Measurements from ENCODE around the gene FAM76B. TPM values are rescaled to one million over a fixed set of nuclear protein-coding genes. Genes with fewer than 3 reads are reported as not detected.
A peak's percentile ranks its signal among the peaks of the same experiment; 100 is the strongest.

FAM76B gene
- total and polyA plus RNA-seq, 2 of the 13 experiments (the other 11 are each of a cell fraction or from before 2014, with no cell fraction given): 20.2 to 24.2 TPM

GRCh38 chr11:95790123-95790932, 746 bp upstream of the FAM76B start, which contains the start of gene CEP57 (continued):
- TF ChIP-seq SOX6 (IDR thresholded peaks at IDR 0.05): no peak
- TF ChIP-seq SOX6 (CRISPR knock-in tag; IDR thresholded peaks at IDR 0.05): 0 out of 2 replicates have a peak, but pooled peaks have one; percentile 4
- no peak for TF ChIP-seq HNRNPUL1 (IDR thresholded peaks at IDR 0.05; ENCODE audit: low read depth, low read length)
- TF ChIP-seq ZMYM3 (CRISPR knock-in tag; IDR thresholded peaks at IDR 0.05): no peak
- TF ChIP-seq ZBTB3 (CRISPR knock-in tag; IDR thresholded peaks at IDR 0.05; ENCODE audit: borderline replicate concordance, low read depth): no peak
- TF ChIP-seq DMAP1 (CRISPR knock-in tag; IDR thresholded peaks at IDR 0.05): peak; percentile 25; the same call in 1 of the 2 replicates
- TF ChIP-seq, protein P1, sequence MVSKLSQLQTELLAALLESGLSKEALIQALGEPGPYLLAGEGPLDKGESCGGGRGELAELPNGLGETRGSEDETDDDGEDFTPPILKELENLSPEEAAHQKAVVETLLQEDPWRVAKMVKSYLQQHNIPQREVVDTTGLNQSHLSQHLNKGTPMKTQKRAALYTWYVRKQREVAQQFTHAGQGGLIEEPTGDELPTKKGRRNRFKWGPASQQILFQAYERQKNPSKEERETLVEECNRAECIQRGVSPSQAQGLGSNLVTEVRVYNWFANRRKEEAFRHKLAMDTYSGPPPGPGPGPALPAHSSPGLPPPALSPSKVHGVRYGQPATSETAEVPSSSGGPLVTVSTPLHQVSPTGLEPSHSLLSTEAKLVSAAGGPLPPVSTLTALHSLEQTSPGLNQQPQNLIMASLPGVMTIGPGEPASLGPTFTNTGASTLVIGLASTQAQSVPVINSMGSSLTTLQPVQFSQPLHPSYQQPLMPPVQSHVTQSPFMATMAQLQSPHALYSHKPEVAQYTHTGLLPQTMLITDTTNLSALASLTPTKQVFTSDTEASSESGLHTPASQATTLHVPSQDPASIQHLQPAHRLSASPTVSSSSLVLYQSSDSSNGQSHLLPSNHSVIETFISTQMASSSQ (IDR thresholded peaks at IDR 0.05; ENCODE audit: low read depth): peak; percentile 12; the same call in 1 of the 2 replicates
- TF ChIP-seq, protein P1 (CRISPR knock-in tag; IDR thresholded peaks at IDR 0.05; ENCODE audit: borderline replicate concordance): 0 out of 2 replicates have a peak, but pooled peaks have one; percentile 15
- no peak for TF ChIP-seq FOXC1 (CRISPR knock-in tag; IDR thresholded peaks at IDR 0.05; ENCODE audit: borderline replicate concordance)
- TF ChIP-seq ZNF790 (CRISPR knock-in tag; IDR thresholded peaks at IDR 0.05; ENCODE audit: borderline replicate concordance): 0 out of 2 replicates have a peak, but pooled peaks have one; percentile 46
- TF ChIP-seq, protein P2, sequence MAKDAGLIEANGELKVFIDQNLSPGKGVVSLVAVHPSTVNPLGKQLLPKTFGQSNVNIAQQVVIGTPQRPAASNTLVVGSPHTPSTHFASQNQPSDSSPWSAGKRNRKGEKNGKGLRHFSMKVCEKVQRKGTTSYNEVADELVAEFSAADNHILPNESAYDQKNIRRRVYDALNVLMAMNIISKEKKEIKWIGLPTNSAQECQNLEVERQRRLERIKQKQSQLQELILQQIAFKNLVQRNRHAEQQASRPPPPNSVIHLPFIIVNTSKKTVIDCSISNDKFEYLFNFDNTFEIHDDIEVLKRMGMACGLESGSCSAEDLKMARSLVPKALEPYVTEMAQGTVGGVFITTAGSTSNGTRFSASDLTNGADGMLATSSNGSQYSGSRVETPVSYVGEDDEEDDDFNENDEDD (CRISPR knock-in tag; IDR thresholded peaks at IDR 0.05; ENCODE audit: borderline replicate concordance): no peak
- no peak for TF ChIP-seq PHB2 (IDR thresholded peaks at IDR 0.05; ENCODE audit: partially characterized antibody)
- TF ChIP-seq ASH2L (IDR thresholded peaks at IDR 0.05; ENCODE audit: insufficient read length, low read depth, low read length): peak; percentile 85
- no peak for TF ChIP-seq CAMTA2 (CRISPR knock-in tag; IDR thresholded peaks at IDR 0.05; ENCODE audit: borderline replicate concordance)
- TF ChIP-seq XRCC5 (optimal IDR thresholded peaks at IDR 0.05; ENCODE audit: low read length): no peak
- no peak for TF ChIP-seq ZNF644 (CRISPR knock-in tag; IDR thresholded peaks at IDR 0.05; ENCODE audit: low read depth)
- peak; percentile 70; the same call in 1 of the 2 replicates for TF ChIP-seq ETS1 (CRISPR knock-in tag; IDR thresholded peaks at IDR 0.05)
- no peak for TF ChIP-seq ZFP36L1 (CRISPR knock-in tag; IDR thresholded peaks at IDR 0.05)
- no peak for TF ChIP-seq ARNT (IDR thresholded peaks at IDR 0.05)
- no peak for TF ChIP-seq ZNF382 (CRISPR knock-in tag; IDR thresholded peaks at IDR 0.05; ENCODE audit: borderline replicate concordance)
- no peak for TF ChIP-seq ZKSCAN8 (CRISPR knock-in tag; IDR thresholded peaks at IDR 0.05; ENCODE audit: borderline replicate concordance)
- TF ChIP-seq, protein P3, sequence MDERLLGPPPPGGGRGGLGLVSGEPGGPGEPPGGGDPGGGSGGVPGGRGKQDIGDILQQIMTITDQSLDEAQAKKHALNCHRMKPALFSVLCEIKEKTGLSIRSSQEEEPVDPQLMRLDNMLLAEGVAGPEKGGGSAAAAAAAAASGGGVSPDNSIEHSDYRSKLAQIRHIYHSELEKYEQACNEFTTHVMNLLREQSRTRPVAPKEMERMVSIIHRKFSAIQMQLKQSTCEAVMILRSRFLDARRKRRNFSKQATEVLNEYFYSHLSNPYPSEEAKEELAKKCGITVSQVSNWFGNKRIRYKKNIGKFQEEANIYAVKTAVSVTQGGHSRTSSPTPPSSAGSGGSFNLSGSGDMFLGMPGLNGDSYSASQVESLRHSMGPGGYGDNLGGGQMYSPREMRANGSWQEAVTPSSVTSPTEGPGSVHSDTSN (CRISPR knock-in tag; IDR thresholded peaks at IDR 0.05): peak; percentile 90
- TF ChIP-seq FOSL1 (CRISPR knock-in tag; IDR thresholded peaks at IDR 0.05; ENCODE audit: borderline replicate concordance): no peak
